SK-N-MC (cell line): ENCODE measurements around the gene TMTC1.

Source experiments
- EZH2 ChIP-seq: fragments of 200-600 bp; sonication (generic); IDR thresholded peaks from one replicate; pipeline ENCODE4 v1.6.1; 2017; ENCODE audit warnings: antibody characterized with exemption
- FOXP2 ChIP-seq: optimal IDR thresholded peaks from 2 replicates; pipeline ENCODE3; 2011; ENCODE audit warnings: mild to moderate bottlenecking, moderate library complexity; ENCODE audit not compliant: insufficient read depth; ENCODE audit errors: extremely low read length, control extremely low read depth
- POLR2AphosphoS5 ChIP-seq: IDR thresholded peaks from 2 replicates; pipeline ENCODE4 v1.6.1; 2012; ENCODE audit warnings: mild to moderate bottlenecking, low read depth, low read length, borderline replicate concordance

- TF ChIP-seq POLR2AphosphoS5: no peak
- no peak for TF ChIP-seq EZH2
- TF ChIP-seq FOXP2: no peak
Measured at GRCh38 chr12:29737644-29738043, 46.1 kb downstream of the TMTC1 start.
